Measurements from ENCODE around the gene NUDT14.

DNA sequence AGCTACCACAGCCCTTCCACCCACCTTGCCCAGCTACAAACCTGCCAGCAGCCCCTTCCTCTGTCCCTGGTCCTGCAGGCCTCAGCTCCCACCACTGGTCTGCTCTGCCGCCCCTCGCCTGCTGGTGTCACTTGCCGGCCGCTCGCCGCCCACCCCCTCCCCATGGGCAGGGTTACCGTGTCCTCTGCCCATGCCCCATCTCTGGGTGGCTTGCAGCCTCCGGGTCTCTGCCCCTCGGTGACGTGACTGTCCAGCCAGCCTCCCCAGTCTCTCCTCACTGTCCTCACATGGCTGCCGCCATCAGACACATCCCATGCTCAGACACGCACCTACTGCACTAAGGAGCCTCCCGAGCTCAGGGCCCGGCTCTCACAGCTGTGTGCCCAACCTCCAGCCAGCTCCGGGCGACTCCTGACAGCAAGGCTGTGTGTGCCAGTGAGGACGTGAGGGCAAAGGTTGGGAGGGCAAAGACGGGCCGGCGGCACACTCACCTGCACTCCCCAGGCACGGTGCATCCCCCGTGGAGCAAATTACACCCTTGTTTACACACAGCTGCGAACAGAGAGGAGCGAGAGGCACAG lies 26.0 kb downstream of the NUDT14 start:
- TF ChIP-seq POLR2A (IDR thresholded peaks at IDR 0.05; ENCODE audit: extremely low read depth, insufficient read length) (no peak), CTCF (IDR thresholded peaks at IDR 0.05; ENCODE audit: low read depth, low read length) (no peak)

All from NB4 (cell line).